Right lobe of liver (tissue), 4 donors: Measurements from ENCODE around the gene OPRM1.

Experiments
- CTCF ChIP-seq, 4 donors: fragments of 200-600 bp in 3 of 4; fragments of 450-650 bp in 1 of 4; IDR thresholded peaks; one replicate each; pipeline versions ENCODE4 v1.5.1 to v1.8.0; 2016 to 2022; ENCODE audit warnings: antibody characterized with exemption in 4 of 4, mild to moderate bottlenecking in 2 of 4
- POLR2A ChIP-seq: fragments of 450-650 bp; IDR thresholded peaks from one replicate; pipeline ENCODE4 v1.6.1; 2017; ENCODE audit warnings: antibody characterized with exemption, mild to moderate bottlenecking
- donor health status: DM: no; HTN: no; CAD: no.
- donor health status: DM: no; HTN: no; CAD: no.
- donor health status: DM: no; HTN: yes; CAD: no.

GRCh38 chr6:154071711-154072110 is 32.7 kb downstream of the OPRM1 start:
- TF ChIP-seq CTCF (IDR thresholded peaks at IDR 0.05) (no peak), POLR2A (no peak)
